GM23338 (cell line): ENCODE data around the gene ZNF513. TPM values are rescaled to one million over a fixed set of nuclear protein-coding genes. Genes with fewer than 3 reads are reported as not detected.

Experiments used
- ATAC-seq: fragments of 200-7000 bp; cut with Tn5 transposase; 3 replicates; pipeline ENCODE4 v1.9.1; 2020
- DNase-seq: peaks from one replicate; pipeline ENCODE4 v3.0.0-alpha.2; 2015; ENCODE audit warnings: low spot score
- H2AFZ ChIP-seq: fragments of 200-600 bp; sonication (generic); 2 replicates; pipeline ENCODE4 v1.8.0; 2016; ENCODE audit warnings: antibody characterized with exemption, mild to moderate bottlenecking, moderate library complexity
- H3F3A ChIP-seq: fragments of 200-600 bp; sonication (generic); replicated peaks from 2 replicates; pipeline ENCODE4 v1.8.0; 2017; ENCODE audit warnings: antibody characterized with exemption, mixed run types, low read depth
- H3K27ac ChIP-seq: fragments of 200-600 bp; sonication (generic); 2 replicates; pipeline ENCODE4 v1.6.1; 2016; ENCODE audit warnings: low read depth
- H3K27me3 ChIP-seq: fragments of 200-600 bp; sonication (generic); 2 replicates; pipeline ENCODE4 v1.8.0; 2016; ENCODE audit warnings: mild to moderate bottlenecking, mixed run types, moderate library complexity; ENCODE audit not compliant: insufficient read depth
- H3K36me3 ChIP-seq: fragments of 200-600 bp; sonication (generic); 2 replicates; pipeline ENCODE4 v1.8.0; 2016; ENCODE audit warnings: mild to moderate bottlenecking; ENCODE audit not compliant: insufficient read depth
- H3K4me1 ChIP-seq: fragments of 200-600 bp; sonication (generic); 2 replicates; pipeline ENCODE4 v1.8.0; 2016; ENCODE audit warnings: mild to moderate bottlenecking, moderate library complexity; ENCODE audit not compliant: insufficient read depth
- H3K4me2 ChIP-seq: fragments of 200-600 bp; sonication (generic); 2 replicates; pipeline ENCODE4 v1.7.1; 2017; ENCODE audit warnings: mixed run types
- H3K4me3 ChIP-seq: fragments of 200-600 bp; sonication (generic); 2 replicates; pipeline ENCODE4 v1.6.1; 2016; ENCODE audit warnings: mixed run types
- H3K79me2 ChIP-seq: fragments of 200-600 bp; sonication (generic); replicated peaks from 2 replicates; pipeline ENCODE4 v1.8.0; 2017; ENCODE audit warnings: mild to moderate bottlenecking; ENCODE audit not compliant: insufficient read depth
- H3K9me2 ChIP-seq: fragments of 200-600 bp; sonication (generic); 2 replicates; pipeline ENCODE4 v1.8.0; 2017; ENCODE audit not compliant: insufficient read depth
- H4K20me1 ChIP-seq: fragments of 200-600 bp; sonication (generic); replicated peaks from 2 replicates; pipeline ENCODE4 v1.8.0; 2017; ENCODE audit warnings: mild to moderate bottlenecking; ENCODE audit not compliant: insufficient read depth
- H3K27ac Mint-ChIP-seq: 2 replicates; pipeline ENCODE4 v1.8.0; 2020; ENCODE audit warnings: inconsistent platforms, mild to moderate bottlenecking, moderate library complexity, mixed read lengths
- H3K27me3 Mint-ChIP-seq: 3 replicates; pipeline ENCODE4 v1.8.0; 2022; ENCODE audit warnings: low read depth, mild to moderate bottlenecking, moderate library complexity, mixed read lengths, inconsistent platforms; ENCODE audit not compliant: insufficient read depth, poor library complexity
- H3K36me3 Mint-ChIP-seq: 3 replicates; pipeline ENCODE4 v1.8.0; 2021; ENCODE audit warnings: low read depth, mild to moderate bottlenecking, inconsistent platforms, moderate library complexity, mixed read lengths
- H3K4me1 Mint-ChIP-seq: 3 replicates; pipeline ENCODE4 v1.8.0; 2020; ENCODE audit warnings: mild to moderate bottlenecking, inconsistent platforms, mixed read lengths
- H3K4me3 Mint-ChIP-seq: 3 replicates; pipeline ENCODE4 v1.8.0; 2021; ENCODE audit warnings: moderate library complexity, mild to moderate bottlenecking, inconsistent platforms, mixed read lengths
- H3K9me3 Mint-ChIP-seq: 3 replicates; pipeline ENCODE4 v1.8.0; 2020; ENCODE audit warnings: moderate library complexity, mild to moderate bottlenecking, inconsistent platforms, mixed read lengths
- CREB1 ChIP-seq: fragments of 250-450 bp; sonication (Bioruptor Pico); IDR thresholded peaks from 2 replicates; pipeline ENCODE4 v1.5.0; 2020; ENCODE audit warnings: low read depth, mild to moderate bottlenecking, moderate library complexity
- EZH2 ChIP-seq: fragments of 200-600 bp; sonication (generic); IDR thresholded peaks from one replicate; pipeline ENCODE4 v1.8.0; 2017; ENCODE audit warnings: antibody characterized with exemption, mild to moderate bottlenecking, low read depth; ENCODE audit not compliant: unreplicated experiment
- EZH2phosphoT487 ChIP-seq: fragments of 200-600 bp; sonication (generic); IDR thresholded peaks from one replicate; pipeline ENCODE4 v1.8.1; 2018; ENCODE audit warnings: antibody characterized with exemption; ENCODE audit not compliant: unreplicated experiment
- POLR2AphosphoS5 ChIP-seq: IDR thresholded peaks from 2 replicates; pipeline ENCODE4 v1.6.1; 2016; ENCODE audit warnings: antibody characterized with exemption, low read depth
- STAT1 ChIP-seq: IDR thresholded peaks from one replicate; pipeline ENCODE4 v1.6.1; 2016; ENCODE audit warnings: antibody characterized with exemption; ENCODE audit not compliant: unreplicated experiment
- polyA plus RNA-seq: library from polyadenylated mRNA; unstranded; fragments of >200 nt; fragmentation: Nextera tagmentation; extraction: Ambion mirVana; gene quantifications from 2 replicates; pipeline ENCODE4 v1.2.1, GENCODE V29; 2016
- total RNA-seq: library from RNA; depleted of rRNA; stranded (reverse); fragments of >200 nt; shearing (Covaris generic); gene quantifications from 2 replicates; pipeline ENCODE4 v1.2.3, GENCODE V29; 2014
- TF ChIP-seq, protein P1 (sequence below), 2 experiments: fragments of 200-600 bp in 1 of 2; sonication (generic) in 1 of 2; conservative IDR thresholded peaks; 2 replicates each; pipeline versions ENCODE4 v1.5.1 to v1.6.1; 2016 to 2017; ENCODE audit warnings: antibody characterized with exemption in 2 of 2, low read depth in 2 of 2, mild to moderate bottlenecking in 2 of 2, moderate library complexity in 1 of 2
- TF ChIP-seq, protein P2 (sequence below): IDR thresholded peaks from 2 replicates; pipeline ENCODE4 v1.6.1; 2016; ENCODE audit warnings: antibody characterized with exemption
- TF ChIP-seq, protein P3 (sequence below): IDR thresholded peaks from one replicate; pipeline ENCODE4 v1.6.1; 2018; ENCODE audit warnings: antibody characterized with exemption; ENCODE audit not compliant: unreplicated experiment
- TF ChIP-seq, protein P4 (sequence below): fragments of 250-450 bp; sonication (Bioruptor Pico); IDR thresholded peaks from 2 replicates; pipeline ENCODE4 v1.5.0; 2020; ENCODE audit warnings: mild to moderate bottlenecking, moderate library complexity

ZNF513 gene
- total and polyA plus RNA-seq, 2 experiments from 2014 or later, result 10.4 to 13.2 TPM

DNA sequence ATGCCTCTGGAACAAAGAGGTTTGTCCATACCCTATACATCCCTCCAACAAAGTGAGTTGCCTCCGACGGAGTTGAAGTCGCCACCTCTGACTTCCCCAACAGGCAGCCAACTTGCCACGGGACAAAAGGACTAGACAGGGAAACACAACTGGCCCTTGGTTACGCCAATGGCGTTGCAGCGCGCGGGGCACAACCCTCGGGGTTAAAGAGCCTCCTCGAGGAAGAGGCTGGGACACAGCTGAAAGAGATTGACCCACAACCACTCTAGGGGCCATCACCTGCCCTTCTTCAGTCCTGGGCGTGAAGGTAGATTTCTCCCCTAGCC is 24.5 kb downstream of the ZNF513 start:
- Histone ChIP-seq H3K4me1 (peaks cover 49% of the 10 kb centered on the region), H3F3A (peaks cover 12% of the 10 kb centered on the region), H3K4me2 (peak overlapping the region; percentile 85), H3K27me3 (no peaks in the 10 kb centered on the region), H3K4me3 (peak overlapping the region; percentile 71), H3K36me3 (no peaks in the 10 kb centered on the region), H3K9me2 (peaks cover 3% of the 10 kb centered on the region), H2AFZ (no peak overlapping the region), H3K79me2 (peaks cover 65% of the 10 kb centered on the region), H3K27ac (peak overlapping the region; percentile 97), H4K20me1 (peaks cover 25% of the 10 kb centered on the region)
- Mint-ChIP-seq H3K4me1 (peaks cover 37% of the 10 kb centered on the region), H3K36me3 (peaks cover 28% of the 10 kb centered on the region), H3K27ac (peak overlapping the region; percentile 99), H3K4me3 (peak overlapping the region; percentile 96), H3K9me3 (peaks cover 12% of the 10 kb centered on the region), H3K27me3 (peaks cover 9% of the 10 kb centered on the region)
- DNase-seq (peak; percentile 75), ATAC-seq (peak; percentile 27)
- TF ChIP-seq EZH2phosphoT487, result no peak
- TF ChIP-seq, protein P1, sequence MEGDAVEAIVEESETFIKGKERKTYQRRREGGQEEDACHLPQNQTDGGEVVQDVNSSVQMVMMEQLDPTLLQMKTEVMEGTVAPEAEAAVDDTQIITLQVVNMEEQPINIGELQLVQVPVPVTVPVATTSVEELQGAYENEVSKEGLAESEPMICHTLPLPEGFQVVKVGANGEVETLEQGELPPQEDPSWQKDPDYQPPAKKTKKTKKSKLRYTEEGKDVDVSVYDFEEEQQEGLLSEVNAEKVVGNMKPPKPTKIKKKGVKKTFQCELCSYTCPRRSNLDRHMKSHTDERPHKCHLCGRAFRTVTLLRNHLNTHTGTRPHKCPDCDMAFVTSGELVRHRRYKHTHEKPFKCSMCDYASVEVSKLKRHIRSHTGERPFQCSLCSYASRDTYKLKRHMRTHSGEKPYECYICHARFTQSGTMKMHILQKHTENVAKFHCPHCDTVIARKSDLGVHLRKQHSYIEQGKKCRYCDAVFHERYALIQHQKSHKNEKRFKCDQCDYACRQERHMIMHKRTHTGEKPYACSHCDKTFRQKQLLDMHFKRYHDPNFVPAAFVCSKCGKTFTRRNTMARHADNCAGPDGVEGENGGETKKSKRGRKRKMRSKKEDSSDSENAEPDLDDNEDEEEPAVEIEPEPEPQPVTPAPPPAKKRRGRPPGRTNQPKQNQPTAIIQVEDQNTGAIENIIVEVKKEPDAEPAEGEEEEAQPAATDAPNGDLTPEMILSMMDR (conservative IDR thresholded peaks at IDR 0.05; ENCODE audit: low read depth in 2 of 2), result no peak
- TF ChIP-seq POLR2AphosphoS5, result no peak

DNA sequence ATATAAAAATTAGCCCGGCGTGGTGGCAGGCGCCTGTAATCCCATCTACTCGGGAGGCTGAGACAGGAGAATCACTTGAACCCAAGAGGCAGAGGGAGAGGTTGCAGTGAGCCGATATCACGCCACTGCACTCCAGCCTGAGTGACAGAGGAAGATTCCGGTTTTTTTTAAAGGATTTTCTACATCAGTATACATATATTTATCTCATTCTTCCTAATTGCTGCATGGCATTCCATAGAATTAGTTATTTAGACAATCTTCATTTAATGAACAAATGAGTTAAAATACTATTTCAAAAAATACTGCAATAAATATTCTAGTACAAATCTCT is 26.0 kb downstream of the ZNF513 start:
- Mint-ChIP-seq H3K4me1 (peaks cover 37% of the 10 kb centered on the region), H3K4me3 (peak overlapping the region; percentile 96; the same call in 2 of the 3 replicates), H3K9me3 (peaks cover 12% of the 10 kb centered on the region), H3K36me3 (peaks cover 28% of the 10 kb centered on the region), H3K27ac (peak overlapping the region; percentile 46), H3K27me3 (peaks cover 9% of the 10 kb centered on the region)
- Histone ChIP-seq H4K20me1 (peaks cover 25% of the 10 kb centered on the region), H3K79me2 (peaks cover 80% of the 10 kb centered on the region), H3K4me2 (peak overlapping the region; percentile 85), H3K27ac (peak overlapping the region; percentile 85), H3K36me3 (peaks cover 3% of the 10 kb centered on the region; the same call in 1 of the 2 replicates), H3K4me1 (peaks cover 49% of the 10 kb centered on the region), H3F3A (peaks cover 12% of the 10 kb centered on the region), H3K4me3 (peak overlapping the region; percentile 71; the same call in 1 of the 2 replicates), H2AFZ (no peak overlapping the region), H3K27me3 (no peaks in the 10 kb centered on the region), H3K9me2 (peaks cover 3% of the 10 kb centered on the region)
- ATAC-seq, result no peak
- DNase-seq, result no peak
- TF ChIP-seq, protein P2, sequence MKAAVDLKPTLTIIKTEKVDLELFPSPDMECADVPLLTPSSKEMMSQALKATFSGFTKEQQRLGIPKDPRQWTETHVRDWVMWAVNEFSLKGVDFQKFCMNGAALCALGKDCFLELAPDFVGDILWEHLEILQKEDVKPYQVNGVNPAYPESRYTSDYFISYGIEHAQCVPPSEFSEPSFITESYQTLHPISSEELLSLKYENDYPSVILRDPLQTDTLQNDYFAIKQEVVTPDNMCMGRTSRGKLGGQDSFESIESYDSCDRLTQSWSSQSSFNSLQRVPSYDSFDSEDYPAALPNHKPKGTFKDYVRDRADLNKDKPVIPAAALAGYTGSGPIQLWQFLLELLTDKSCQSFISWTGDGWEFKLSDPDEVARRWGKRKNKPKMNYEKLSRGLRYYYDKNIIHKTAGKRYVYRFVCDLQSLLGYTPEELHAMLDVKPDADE, result no peak
- no peak for TF ChIP-seq CREB1
- TF ChIP-seq, protein P3, sequence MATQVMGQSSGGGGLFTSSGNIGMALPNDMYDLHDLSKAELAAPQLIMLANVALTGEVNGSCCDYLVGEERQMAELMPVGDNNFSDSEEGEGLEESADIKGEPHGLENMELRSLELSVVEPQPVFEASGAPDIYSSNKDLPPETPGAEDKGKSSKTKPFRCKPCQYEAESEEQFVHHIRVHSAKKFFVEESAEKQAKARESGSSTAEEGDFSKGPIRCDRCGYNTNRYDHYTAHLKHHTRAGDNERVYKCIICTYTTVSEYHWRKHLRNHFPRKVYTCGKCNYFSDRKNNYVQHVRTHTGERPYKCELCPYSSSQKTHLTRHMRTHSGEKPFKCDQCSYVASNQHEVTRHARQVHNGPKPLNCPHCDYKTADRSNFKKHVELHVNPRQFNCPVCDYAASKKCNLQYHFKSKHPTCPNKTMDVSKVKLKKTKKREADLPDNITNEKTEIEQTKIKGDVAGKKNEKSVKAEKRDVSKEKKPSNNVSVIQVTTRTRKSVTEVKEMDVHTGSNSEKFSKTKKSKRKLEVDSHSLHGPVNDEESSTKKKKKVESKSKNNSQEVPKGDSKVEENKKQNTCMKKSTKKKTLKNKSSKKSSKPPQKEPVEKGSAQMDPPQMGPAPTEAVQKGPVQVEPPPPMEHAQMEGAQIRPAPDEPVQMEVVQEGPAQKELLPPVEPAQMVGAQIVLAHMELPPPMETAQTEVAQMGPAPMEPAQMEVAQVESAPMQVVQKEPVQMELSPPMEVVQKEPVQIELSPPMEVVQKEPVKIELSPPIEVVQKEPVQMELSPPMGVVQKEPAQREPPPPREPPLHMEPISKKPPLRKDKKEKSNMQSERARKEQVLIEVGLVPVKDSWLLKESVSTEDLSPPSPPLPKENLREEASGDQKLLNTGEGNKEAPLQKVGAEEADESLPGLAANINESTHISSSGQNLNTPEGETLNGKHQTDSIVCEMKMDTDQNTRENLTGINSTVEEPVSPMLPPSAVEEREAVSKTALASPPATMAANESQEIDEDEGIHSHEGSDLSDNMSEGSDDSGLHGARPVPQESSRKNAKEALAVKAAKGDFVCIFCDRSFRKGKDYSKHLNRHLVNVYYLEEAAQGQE, result no peak
- TF ChIP-seq POLR2AphosphoS5, result no peak
- no peak for TF ChIP-seq STAT1
- TF ChIP-seq EZH2, result no peak
- TF ChIP-seq, protein P4, sequence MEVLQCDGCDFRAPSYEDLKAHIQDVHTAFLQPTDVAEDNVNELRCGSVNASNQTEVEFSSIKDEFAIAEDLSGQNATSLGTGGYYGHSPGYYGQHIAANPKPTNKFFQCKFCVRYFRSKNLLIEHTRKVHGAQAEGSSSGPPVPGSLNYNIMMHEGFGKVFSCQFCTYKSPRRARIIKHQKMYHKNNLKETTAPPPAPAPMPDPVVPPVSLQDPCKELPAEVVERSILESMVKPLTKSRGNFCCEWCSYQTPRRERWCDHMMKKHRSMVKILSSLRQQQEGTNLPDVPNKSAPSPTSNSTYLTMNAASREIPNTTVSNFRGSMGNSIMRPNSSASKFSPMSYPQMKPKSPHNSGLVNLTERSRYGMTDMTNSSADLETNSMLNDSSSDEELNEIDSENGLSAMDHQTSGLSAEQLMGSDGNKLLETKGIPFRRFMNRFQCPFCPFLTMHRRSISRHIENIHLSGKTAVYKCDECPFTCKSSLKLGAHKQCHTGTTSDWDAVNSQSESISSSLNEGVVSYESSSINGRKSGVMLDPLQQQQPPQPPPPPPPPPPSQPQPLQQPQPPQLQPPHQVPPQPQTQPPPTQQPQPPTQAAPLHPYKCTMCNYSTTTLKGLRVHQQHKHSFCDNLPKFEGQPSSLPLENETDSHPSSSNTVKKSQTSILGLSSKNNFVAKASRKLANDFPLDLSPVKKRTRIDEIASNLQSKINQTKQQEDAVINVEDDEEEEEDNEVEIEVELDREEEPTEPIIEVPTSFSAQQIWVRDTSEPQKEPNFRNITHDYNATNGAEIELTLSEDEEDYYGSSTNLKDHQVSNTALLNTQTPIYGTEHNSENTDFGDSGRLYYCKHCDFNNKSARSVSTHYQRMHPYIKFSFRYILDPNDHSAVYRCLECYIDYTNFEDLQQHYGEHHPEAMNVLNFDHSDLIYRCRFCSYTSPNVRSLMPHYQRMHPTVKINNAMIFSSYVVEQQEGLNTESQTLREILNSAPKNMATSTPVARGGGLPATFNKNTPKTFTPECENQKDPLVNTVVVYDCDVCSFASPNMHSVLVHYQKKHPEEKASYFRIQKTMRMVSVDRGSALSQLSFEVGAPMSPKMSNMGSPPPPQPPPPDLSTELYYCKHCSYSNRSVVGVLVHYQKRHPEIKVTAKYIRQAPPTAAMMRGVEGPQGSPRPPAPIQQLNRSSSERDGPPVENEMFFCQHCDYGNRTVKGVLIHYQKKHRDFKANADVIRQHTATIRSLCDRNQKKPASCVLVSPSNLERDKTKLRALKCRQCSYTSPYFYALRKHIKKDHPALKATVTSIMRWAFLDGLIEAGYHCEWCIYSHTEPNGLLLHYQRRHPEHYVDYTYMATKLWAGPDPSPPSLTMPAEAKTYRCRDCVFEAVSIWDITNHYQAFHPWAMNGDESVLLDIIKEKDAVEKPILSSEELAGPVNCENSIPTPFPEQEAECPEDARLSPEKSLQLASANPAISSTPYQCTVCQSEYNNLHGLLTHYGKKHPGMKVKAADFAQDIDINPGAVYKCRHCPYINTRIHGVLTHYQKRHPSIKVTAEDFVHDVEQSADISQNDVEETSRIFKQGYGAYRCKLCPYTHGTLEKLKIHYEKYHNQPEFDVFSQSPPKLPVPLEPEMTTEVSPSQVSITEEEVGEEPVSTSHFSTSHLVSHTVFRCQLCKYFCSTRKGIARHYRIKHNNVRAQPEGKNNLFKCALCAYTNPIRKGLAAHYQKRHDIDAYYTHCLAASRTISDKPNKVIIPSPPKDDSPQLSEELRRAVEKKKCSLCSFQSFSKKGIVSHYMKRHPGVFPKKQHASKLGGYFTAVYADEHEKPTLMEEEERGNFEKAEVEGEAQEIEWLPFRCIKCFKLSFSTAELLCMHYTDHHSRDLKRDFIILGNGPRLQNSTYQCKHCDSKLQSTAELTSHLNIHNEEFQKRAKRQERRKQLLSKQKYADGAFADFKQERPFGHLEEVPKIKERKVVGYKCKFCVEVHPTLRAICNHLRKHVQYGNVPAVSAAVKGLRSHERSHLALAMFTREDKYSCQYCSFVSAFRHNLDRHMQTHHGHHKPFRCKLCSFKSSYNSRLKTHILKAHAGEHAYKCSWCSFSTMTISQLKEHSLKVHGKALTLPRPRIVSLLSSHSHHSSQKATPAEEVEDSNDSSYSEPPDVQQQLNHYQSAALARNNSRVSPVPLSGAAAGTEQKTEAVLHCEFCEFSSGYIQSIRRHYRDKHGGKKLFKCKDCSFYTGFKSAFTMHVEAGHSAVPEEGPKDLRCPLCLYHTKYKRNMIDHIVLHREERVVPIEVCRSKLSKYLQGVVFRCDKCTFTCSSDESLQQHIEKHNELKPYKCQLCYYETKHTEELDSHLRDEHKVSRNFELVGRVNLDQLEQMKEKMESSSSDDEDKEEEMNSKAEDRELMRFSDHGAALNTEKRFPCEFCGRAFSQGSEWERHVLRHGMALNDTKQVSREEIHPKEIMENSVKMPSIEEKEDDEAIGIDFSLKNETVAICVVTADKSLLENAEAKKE (CRISPR knock-in tag), result no peak
